Type B pancreatic cell (in vitro differentiated cells): ENCODE measurements around the gene HTR2A. TPM values are rescaled to one million over a fixed set of nuclear protein-coding genes. Genes with fewer than 3 reads are reported as not detected.

Experiments used
- DNase-seq: peaks from one replicate; pipeline ENCODE4 v3.0.0; 2021; ENCODE audit warnings: mixed read lengths; ENCODE audit not compliant: unreplicated experiment; ENCODE audit errors: extremely low spot score
- H3K27ac Mint-ChIP-seq: 2 replicates; pipeline ENCODE4 v1.8.0; 2021; ENCODE audit warnings: mild to moderate bottlenecking, mixed read lengths
- H3K27me3 Mint-ChIP-seq: 2 replicates; pipeline ENCODE4 v1.8.0; 2021; ENCODE audit warnings: mixed read lengths
- H3K36me3 Mint-ChIP-seq: 2 replicates; pipeline ENCODE4 v1.8.0; 2021; ENCODE audit warnings: mixed read lengths
- H3K4me1 Mint-ChIP-seq: one replicate; pipeline ENCODE4 v1.8.0; 2021; ENCODE audit warnings: mixed read lengths; ENCODE audit not compliant: unreplicated experiment
- H3K4me3 Mint-ChIP-seq: 2 replicates; pipeline ENCODE4 v1.8.0; 2021; ENCODE audit warnings: mild to moderate bottlenecking, mixed read lengths
- H3K9me3 Mint-ChIP-seq: 2 replicates; pipeline ENCODE4 v1.8.0; 2021; ENCODE audit warnings: mixed read lengths
- CTCF ChIP-seq: fragments of 200-600 bp; sonication (generic); conservative IDR thresholded peaks from 2 replicates; pipeline ENCODE4 v1.5.0; 2021; ENCODE audit warnings: antibody characterized with exemption, mild to moderate bottlenecking
- total RNA-seq: library from RNA; stranded (reverse); gene quantifications from 2 replicates; pipeline ENCODE4 v1.2.1, GENCODE V29; 2021; ENCODE audit warnings: low replicate concordance

Gene HTR2A
- total RNA-seq, 1 donor from 2014 or later: 2.3 TPM

- Mint-ChIP-seq H3K4me3 (no peak overlapping the region), H3K27ac (no peak overlapping the region)
Measured at GRCh38 chr13:46801858-46802257, 95.0 kb downstream of the HTR2A start.

GRCh38 chr13:46799139-46799538, 97.7 kb downstream of the HTR2A start:
- no peak overlapping the region for H3K4me3 Mint-ChIP-seq
- H3K27me3 Mint-ChIP-seq: peaks cover 3% of the 10 kb centered on the region
- no peak for DNase-seq
- no peak for TF ChIP-seq CTCF
- no peaks in the 10 kb centered on the region for H3K9me3 Mint-ChIP-seq
- H3K36me3 Mint-ChIP-seq: no peaks in the 10 kb centered on the region
- peaks cover 16% of the 10 kb centered on the region for H3K4me1 Mint-ChIP-seq
- no peak overlapping the region for H3K27ac Mint-ChIP-seq

More at GRCh38 chr13:46801858-46802257, 95.0 kb downstream of the HTR2A start:
- no peak for DNase-seq
- peaks cover under 1% of the 10 kb centered on the region for H3K4me1 Mint-ChIP-seq
- H3K27me3 Mint-ChIP-seq: peaks cover 6% of the 10 kb centered on the region
- H3K9me3 Mint-ChIP-seq: no peaks in the 10 kb centered on the region
- no peaks in the 10 kb centered on the region for H3K36me3 Mint-ChIP-seq
- TF ChIP-seq CTCF: no peak

GRCh38 chr13:46797501-46798237, 99.2 kb downstream of the HTR2A start:
- peaks cover 22% of the 10 kb centered on the region for H3K4me1 Mint-ChIP-seq
- peak overlapping the region; percentile 97 for H3K4me3 Mint-ChIP-seq
- no peak for TF ChIP-seq CTCF
- no peak for DNase-seq
- H3K9me3 Mint-ChIP-seq: no peaks in the 10 kb centered on the region
- H3K27ac Mint-ChIP-seq: peak overlapping the region; percentile 93
- peaks cover 3% of the 10 kb centered on the region for H3K27me3 Mint-ChIP-seq
- peaks cover 5% of the 10 kb centered on the region for H3K36me3 Mint-ChIP-seq

GRCh38 chr13:46796515-46797474, 100.1 kb downstream of the HTR2A start, which contains the start of gene ESD:
ESD (minus strand) TSS chr13:46797161; CDS start chr13:46791413, 5,748 bp downstream.
- Mint-ChIP-seq H3K4me1 (peaks cover 22% of the 10 kb centered on the region), H3K27ac (peak within 1 kb of the TSS; percentile 93), H3K9me3 (no peaks in the 10 kb centered on the region), H3K4me3 (peak within 1 kb of the TSS; percentile 97), H3K36me3 (peaks cover 5% of the 10 kb centered on the region), H3K27me3 (peaks cover 2% of the 10 kb centered on the region)
- no peak for TF ChIP-seq CTCF
- peak; percentile 93 for DNase-seq

- Mint-ChIP-seq H3K9me3 (no peaks in the 10 kb centered on the region), H3K36me3 (peaks cover 5% of the 10 kb centered on the region), H3K27ac (peak overlapping the region; percentile 93), H3K4me1 (peaks cover 22% of the 10 kb centered on the region), H3K27me3 (no peaks in the 10 kb centered on the region), H3K4me3 (peak overlapping the region; percentile 97)
- no peak for TF ChIP-seq CTCF
- no peak for DNase-seq
Measured at GRCh38 chr13:46796129-46796514, 100.7 kb downstream of the HTR2A start.
